GM21423 (cell line): ENCODE data around the gene HLTF.

Experiments
- ATAC-seq: cut with Tn5 transposase; IDR thresholded peaks from one replicate; pipeline ENCODE4 v1.9.1; 2021; ENCODE audit warnings: mild to moderate bottlenecking, moderate library complexity; ENCODE audit not compliant: unreplicated experiment

The HLTF gene

GRCh38 chr3:149090461-149090860 lies 4.1 kb upstream of the HLTF start:
- no peak for ATAC-seq

GRCh38 chr3:149089395-149089794 lies 3.1 kb upstream of the HLTF start:
- ATAC-seq, result no peak

GRCh38 chr3:149087208-149087607 lies 875 bp upstream of the HLTF start:
- ATAC-seq, result no peak

- peak; percentile 35 for ATAC-seq
Observed at GRCh38 chr3:149085828-149086231, 503 bp downstream of the HLTF start.

- ATAC-seq, result no peak
Observed at GRCh38 chr3:149081772-149082171, 4.6 kb downstream of the HLTF start.

- no peak for ATAC-seq
Observed at GRCh38 chr3:149080699-149081091, 5.6 kb downstream of the HLTF start.

- no peak for ATAC-seq
Observed at GRCh38 chr3:149080011-149080698, 6.2 kb downstream of the HLTF start.

GRCh38 chr3:149077628-149078027 lies 8.7 kb downstream of the HLTF start:
- no peak for ATAC-seq

GRCh38 chr3:149067883-149068282 lies 18.4 kb downstream of the HLTF start:
- ATAC-seq, result no peak

GRCh38 chr3:149061776-149062175 lies 24.6 kb downstream of the HLTF start:
- ATAC-seq, result no peak

GRCh38 chr3:149058602-149059001 lies 27.7 kb downstream of the HLTF start:
- ATAC-seq, result peak; percentile 79

GRCh38 chr3:149058198-149058597 lies 28.1 kb downstream of the HLTF start:
- ATAC-seq, result no peak

- ATAC-seq, result no peak
Observed at GRCh38 chr3:149055575-149055974, 30.8 kb downstream of the HLTF start.

GRCh38 chr3:149044339-149045083 lies 41.8 kb downstream of the HLTF start:
- ATAC-seq, result no peak

- peak; percentile 88 for ATAC-seq
Observed at GRCh38 chr3:149042789-149043386, 43.4 kb downstream of the HLTF start.

GRCh38 chr3:149038322-149038721 lies 48.0 kb downstream of the HLTF start:
- ATAC-seq, result no peak

- no peak for ATAC-seq
Observed at GRCh38 chr3:149037684-149038083, 48.6 kb downstream of the HLTF start.

GRCh38 chr3:149031096-149031495 lies 55.2 kb downstream of the HLTF start:
- no peak for ATAC-seq

GRCh38 chr3:149026718-149027117 lies 59.6 kb downstream of the HLTF start:
- ATAC-seq, result no peak

GRCh38 chr3:149023951-149024350 lies 62.4 kb downstream of the HLTF start:
- no peak for ATAC-seq

- no peak for ATAC-seq
Observed at GRCh38 chr3:149021830-149022229, 64.5 kb downstream of the HLTF start.

- no peak for ATAC-seq
Observed at GRCh38 chr3:149020839-149021252, 65.5 kb downstream of the HLTF start.
